Progenitor cell of endocrine pancreas (in vitro differentiated cells): ENCODE data around the gene CERS6. TPM values are rescaled to one million over a fixed set of nuclear protein-coding genes. Genes with fewer than 3 reads are reported as not detected.

Experiments
- DNase-seq: peaks from one replicate; pipeline ENCODE4 v3.0.0; 2021; ENCODE audit warnings: low spot score; ENCODE audit not compliant: unreplicated experiment
- H3K27ac Mint-ChIP-seq: 2 replicates; pipeline ENCODE4 v1.8.0; 2021; ENCODE audit warnings: mild to moderate bottlenecking, moderate library complexity, mixed read lengths
- H3K27me3 Mint-ChIP-seq: 2 replicates; pipeline ENCODE4 v1.8.0; 2021; ENCODE audit warnings: mixed read lengths
- H3K36me3 Mint-ChIP-seq: 2 replicates; pipeline ENCODE4 v1.8.0; 2022; ENCODE audit warnings: mixed read lengths; ENCODE audit not compliant: insufficient read depth
- H3K4me1 Mint-ChIP-seq: 2 replicates; pipeline ENCODE4 v1.8.0; 2021; ENCODE audit warnings: low read depth, mixed read lengths
- H3K4me3 Mint-ChIP-seq: 2 replicates; pipeline ENCODE4 v1.8.0; 2021; ENCODE audit warnings: low read depth, mild to moderate bottlenecking, moderate library complexity, mixed read lengths
- H3K9me3 Mint-ChIP-seq: 2 replicates; pipeline ENCODE4 v1.8.0; 2021; ENCODE audit warnings: low read depth, mixed read lengths
- CTCF ChIP-seq: fragments of 200-600 bp; sonication (generic); IDR thresholded peaks from one replicate; pipeline ENCODE4 v1.5.0; 2021; ENCODE audit warnings: antibody characterized with exemption, mild to moderate bottlenecking; ENCODE audit not compliant: unreplicated experiment
- total RNA-seq: library from RNA; stranded (reverse); gene quantifications from 2 replicates; pipeline ENCODE4 v1.2.1, GENCODE V29; 2021

CERS6 gene
- total RNA-seq, 1 donor from 2014 or later, result 32.5 TPM

- H3K4me1 Mint-ChIP-seq, result peaks cover 16% of the 10 kb centered on the region
Observed at GRCh38 chr2:168683996-168684395, 227.9 kb downstream of the CERS6 start.

DNA sequence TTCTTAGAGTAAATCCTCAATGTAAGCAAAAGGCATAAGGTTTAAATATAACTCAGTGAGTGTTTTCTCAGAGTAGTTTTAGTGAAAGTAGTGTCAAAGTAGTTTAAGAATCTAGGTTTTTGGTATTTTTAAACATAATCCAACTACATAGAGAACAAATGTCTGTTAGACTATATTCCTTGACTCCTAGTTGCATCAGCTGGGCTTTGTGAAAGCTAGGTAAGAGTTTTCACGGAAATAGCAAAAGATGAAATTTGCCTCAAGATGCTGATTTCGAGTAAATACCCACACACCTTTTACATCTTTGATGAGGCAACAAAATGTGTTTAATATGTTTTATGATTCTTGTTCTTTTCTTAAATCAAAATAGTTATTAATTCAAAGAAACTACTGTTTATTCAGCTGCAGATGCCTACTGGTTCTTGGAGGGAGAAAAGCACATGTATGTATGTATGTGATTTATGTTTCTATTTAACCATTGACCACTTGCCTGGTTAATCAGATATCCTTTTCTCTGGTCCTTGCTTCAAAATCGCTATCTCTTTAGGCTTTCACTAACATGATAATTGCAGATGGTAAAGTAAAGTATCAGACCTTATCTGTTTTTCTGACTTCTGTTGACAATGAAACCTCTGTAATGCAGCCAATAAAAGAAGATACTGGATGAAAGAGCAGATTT lies 229.0 kb downstream of the CERS6 start:
- Mint-ChIP-seq H3K27me3 (no peaks in the 10 kb centered on the region), H3K4me3 (no peak overlapping the region), H3K36me3 (no peaks in the 10 kb centered on the region), H3K4me1 (peaks cover 11% of the 10 kb centered on the region), H3K27ac (no peak overlapping the region), H3K9me3 (no peaks in the 10 kb centered on the region)
- no peak for TF ChIP-seq CTCF
- no peak for DNase-seq

More at GRCh38 chr2:168683996-168684395, 227.9 kb downstream of the CERS6 start:
- H3K9me3 Mint-ChIP-seq, result no peaks in the 10 kb centered on the region
- no peak overlapping the region for H3K4me3 Mint-ChIP-seq
- no peaks in the 10 kb centered on the region for H3K27me3 Mint-ChIP-seq
- TF ChIP-seq CTCF, result no peak
- no peak for DNase-seq
- no peak overlapping the region for H3K27ac Mint-ChIP-seq
- H3K36me3 Mint-ChIP-seq, result no peaks in the 10 kb centered on the region

DNA sequence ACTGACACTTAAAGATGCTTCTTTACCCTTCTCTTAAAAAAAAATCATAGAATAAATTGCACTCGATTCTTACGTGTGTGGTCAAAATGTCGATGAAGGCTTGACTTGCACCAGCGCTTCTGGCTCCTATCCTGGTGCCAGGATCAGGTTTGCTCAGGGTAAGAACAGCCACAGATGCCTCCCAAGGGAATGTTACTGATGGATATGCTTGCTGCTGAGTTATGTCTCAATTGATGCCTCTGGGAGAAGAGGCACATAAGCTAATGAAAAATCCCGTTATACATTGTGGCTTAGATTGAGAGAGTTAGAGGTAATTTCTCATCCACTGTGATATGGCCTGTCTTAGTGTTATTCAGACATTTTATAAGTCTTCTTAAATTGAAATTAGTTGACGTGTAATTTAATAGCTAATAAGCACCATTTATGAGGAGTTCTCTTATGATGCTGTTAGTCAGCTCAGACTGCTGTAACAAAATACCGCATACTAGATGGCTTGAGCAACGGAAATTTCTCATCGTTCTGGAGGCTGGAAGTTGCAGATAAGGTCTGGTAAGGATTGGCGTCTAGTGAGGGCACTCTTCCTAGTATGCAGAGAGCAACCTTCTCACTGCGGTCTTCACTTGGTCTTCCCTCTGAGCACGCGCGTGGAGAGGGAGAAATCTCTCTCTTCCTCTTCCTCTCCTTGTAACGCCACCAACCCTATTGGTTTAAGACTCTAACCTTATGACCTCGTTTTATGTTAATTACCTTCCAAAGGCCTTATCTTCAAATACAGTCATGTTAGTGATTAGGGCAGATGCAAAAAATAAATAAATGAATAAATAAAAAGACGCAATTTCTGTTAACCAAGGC lies 229.8 kb downstream of the CERS6 start:
- TF ChIP-seq CTCF, result no peak
- DNase-seq, result no peak
- Mint-ChIP-seq H3K27me3 (no peaks in the 10 kb centered on the region), H3K9me3 (no peaks in the 10 kb centered on the region), H3K4me1 (peaks cover 17% of the 10 kb centered on the region), H3K36me3 (no peaks in the 10 kb centered on the region), H3K4me3 (no peak overlapping the region), H3K27ac (no peak overlapping the region)

GRCh38 chr2:168686452-168687191 lies 230.6 kb downstream of the CERS6 start:
- H3K36me3 Mint-ChIP-seq, result no peaks in the 10 kb centered on the region
- no peak for DNase-seq
- H3K4me1 Mint-ChIP-seq, result peaks cover 25% of the 10 kb centered on the region
- no peak overlapping the region for H3K27ac Mint-ChIP-seq
- H3K4me3 Mint-ChIP-seq, result no peak overlapping the region
- H3K9me3 Mint-ChIP-seq, result no peaks in the 10 kb centered on the region
- H3K27me3 Mint-ChIP-seq, result no peaks in the 10 kb centered on the region
- TF ChIP-seq CTCF, result no peak

GRCh38 chr2:168687314-168687713 lies 231.2 kb downstream of the CERS6 start:
- no peaks in the 10 kb centered on the region for H3K9me3 Mint-ChIP-seq
- no peaks in the 10 kb centered on the region for H3K36me3 Mint-ChIP-seq
- H3K27me3 Mint-ChIP-seq, result no peaks in the 10 kb centered on the region
- no peak overlapping the region for H3K4me3 Mint-ChIP-seq
- peaks cover 27% of the 10 kb centered on the region for H3K4me1 Mint-ChIP-seq
- no peak overlapping the region for H3K27ac Mint-ChIP-seq
- TF ChIP-seq CTCF, result no peak
- no peak for DNase-seq
